Smooth muscle cell (in vitro differentiated cells): ENCODE data around the gene BLNK. TPM values are rescaled to one million over a fixed set of nuclear protein-coding genes. Genes with fewer than 3 reads are reported as not detected.

Experiments used
- DNase-seq: peaks from one replicate; lab custom pipeline; 2025; ENCODE audit not compliant: unreplicated experiment; lab: John Stamatoyannopoulos, UW
- H2AFZ ChIP-seq: fragments of 200-600 bp; sonication (generic); 2 replicates; pipeline ENCODE4 v1.6.0; 2016; ENCODE audit warnings: antibody characterized with exemption, low read depth, mild to moderate bottlenecking
- H3F3A ChIP-seq: fragments of 200-600 bp; sonication (generic); 2 replicates; pipeline ENCODE4 v1.6.0; 2017; ENCODE audit warnings: antibody characterized with exemption, low read depth
- H3K27ac ChIP-seq: fragments of 200-600 bp; sonication (generic); 2 replicates; pipeline ENCODE4 v1.5.1; 2016; ENCODE audit warnings: low read depth, mild to moderate bottlenecking
- H3K27me3 ChIP-seq: fragments of 200-600 bp; sonication (generic); 2 replicates; pipeline ENCODE4 v1.6.1; 2016; ENCODE audit warnings: low read depth, mild to moderate bottlenecking
- H3K36me3 ChIP-seq: fragments of 200-600 bp; sonication (generic); 2 replicates; pipeline ENCODE4 v1.5.1; 2016; ENCODE audit warnings: low read depth
- H3K4me1 ChIP-seq: fragments of 200-600 bp; sonication (generic); 2 replicates; pipeline ENCODE4 v1.5.1; 2016; ENCODE audit warnings: low read depth
- H3K4me2 ChIP-seq: fragments of 200-600 bp; sonication (generic); 2 replicates; pipeline ENCODE4 v1.6.0; 2016; ENCODE audit warnings: mild to moderate bottlenecking
- H3K4me3 ChIP-seq: fragments of 200-600 bp; sonication (generic); 2 replicates; pipeline ENCODE4 v1.5.1; 2016; ENCODE audit warnings: mild to moderate bottlenecking
- H3K79me2 ChIP-seq: fragments of 200-600 bp; sonication (generic); 2 replicates; pipeline ENCODE4 v1.6.0; 2016; ENCODE audit warnings: low read depth, mild to moderate bottlenecking
- H3K9ac ChIP-seq: fragments of 200-600 bp; sonication (generic); 2 replicates; pipeline ENCODE4 v1.6.0; 2016; ENCODE audit warnings: low read depth
- H3K9me3 ChIP-seq: fragments of 200-600 bp; sonication (generic); replicated peaks from 2 replicates; pipeline ENCODE4 v1.5.1; 2016; ENCODE audit warnings: low read depth
- H4K20me1 ChIP-seq: fragments of 200-600 bp; sonication (generic); 2 replicates; pipeline ENCODE4 v1.6.0; 2016; ENCODE audit warnings: low read depth
- WGBS: methylation state at CpG from one replicate; pipeline ENCODE4 v1.1.7; 2016; ENCODE audit warnings: low lambda C conversion rate; 5-methylcytosine and 5-hydroxymethylcytosine counted together
- polyA plus RNA-seq: library from polyadenylated mRNA; unstranded; fragments of >200 nt; fragmentation: Nextera tagmentation; extraction: Ambion mirVana; gene quantifications from 2 replicates; pipeline ENCODE4 v1.2.1, GENCODE V29; 2016
- total RNA-seq: library from RNA; depleted of rRNA; stranded (reverse); fragments of >200 nt; gene quantifications from 2 replicates; pipeline ENCODE4 v1.2.3, GENCODE V29; 2014
- TF ChIP-seq, protein P1 (sequence below): fragments of 200-600 bp; sonication (generic); IDR thresholded peaks from 2 replicates; pipeline ENCODE4 v1.5.1; 2017; ENCODE audit warnings: borderline replicate concordance, mild to moderate bottlenecking, antibody characterized with exemption; ENCODE audit not compliant: insufficient read depth, poor library complexity, severe bottlenecking

The BLNK gene
- total and polyA plus RNA-seq, 2 experiments from 2014 or later = 1.3 to 6.1 TPM

DNA sequence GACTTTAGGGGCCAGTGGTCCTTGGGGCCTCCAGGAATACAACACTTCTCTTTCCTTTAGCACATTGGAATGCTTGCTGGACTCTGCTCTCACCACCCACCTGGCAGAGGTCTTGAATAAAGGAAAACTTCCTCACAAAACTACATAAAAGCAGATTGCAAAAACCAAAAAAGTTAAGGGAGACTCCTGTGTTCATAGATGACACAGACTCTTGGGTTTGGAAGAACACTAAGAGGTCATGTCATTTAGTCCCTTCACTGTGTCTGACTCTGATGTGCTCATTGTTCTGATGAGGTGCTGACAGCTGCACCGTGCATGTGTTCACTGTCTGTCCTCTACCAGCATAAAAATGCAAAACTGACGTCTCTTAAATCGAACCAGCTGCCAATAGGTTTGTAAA is 11.4 kb downstream of the BLNK start:
- Histone ChIP-seq H3K36me3 (no peaks in the 10 kb centered on the region), H3K27me3 (no peaks in the 10 kb centered on the region), H2AFZ (no peak overlapping the region), H3K4me2 (no peak overlapping the region), H3K79me2 (no peaks in the 10 kb centered on the region), H3K27ac (no peak overlapping the region), H4K20me1 (no peaks in the 10 kb centered on the region), H3K9ac (no peak overlapping the region), H3F3A (no peaks in the 10 kb centered on the region), H3K4me3 (no peak overlapping the region), H3K9me3 (no peaks in the 10 kb centered on the region), H3K4me1 (no peaks in the 10 kb centered on the region)
- 76% methylated on average over 3 of the region's 3 CpGs for WGBS
- TF ChIP-seq, protein P1, sequence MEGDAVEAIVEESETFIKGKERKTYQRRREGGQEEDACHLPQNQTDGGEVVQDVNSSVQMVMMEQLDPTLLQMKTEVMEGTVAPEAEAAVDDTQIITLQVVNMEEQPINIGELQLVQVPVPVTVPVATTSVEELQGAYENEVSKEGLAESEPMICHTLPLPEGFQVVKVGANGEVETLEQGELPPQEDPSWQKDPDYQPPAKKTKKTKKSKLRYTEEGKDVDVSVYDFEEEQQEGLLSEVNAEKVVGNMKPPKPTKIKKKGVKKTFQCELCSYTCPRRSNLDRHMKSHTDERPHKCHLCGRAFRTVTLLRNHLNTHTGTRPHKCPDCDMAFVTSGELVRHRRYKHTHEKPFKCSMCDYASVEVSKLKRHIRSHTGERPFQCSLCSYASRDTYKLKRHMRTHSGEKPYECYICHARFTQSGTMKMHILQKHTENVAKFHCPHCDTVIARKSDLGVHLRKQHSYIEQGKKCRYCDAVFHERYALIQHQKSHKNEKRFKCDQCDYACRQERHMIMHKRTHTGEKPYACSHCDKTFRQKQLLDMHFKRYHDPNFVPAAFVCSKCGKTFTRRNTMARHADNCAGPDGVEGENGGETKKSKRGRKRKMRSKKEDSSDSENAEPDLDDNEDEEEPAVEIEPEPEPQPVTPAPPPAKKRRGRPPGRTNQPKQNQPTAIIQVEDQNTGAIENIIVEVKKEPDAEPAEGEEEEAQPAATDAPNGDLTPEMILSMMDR = no peak
- DNase-seq = no peak

DNA sequence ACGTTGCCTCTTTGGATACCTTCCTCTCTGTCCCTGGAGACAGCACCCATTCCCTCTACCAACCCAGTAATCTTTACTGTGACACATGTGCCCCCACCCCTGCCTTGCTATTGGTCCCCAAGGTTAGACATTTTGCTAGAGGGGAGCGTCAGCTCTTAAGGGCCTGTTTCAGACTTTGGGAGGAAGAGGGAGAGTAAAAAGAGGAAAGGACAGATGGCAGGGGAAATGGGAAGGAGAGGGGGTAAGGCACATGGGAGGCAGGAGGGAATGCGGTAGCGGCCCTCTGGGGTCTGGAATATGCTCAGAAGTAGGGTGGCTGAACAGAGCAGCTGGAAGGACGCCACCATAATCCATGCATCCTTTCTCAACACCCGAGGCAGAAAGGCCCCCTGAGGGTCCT is 12.2 kb downstream of the BLNK start:
- Histone ChIP-seq H3K27me3 (no peaks in the 10 kb centered on the region), H3K27ac (no peak overlapping the region), H3K36me3 (no peaks in the 10 kb centered on the region), H3K4me3 (no peak overlapping the region), H3K4me2 (no peak overlapping the region), H3K79me2 (no peaks in the 10 kb centered on the region), H3K4me1 (no peaks in the 10 kb centered on the region), H3K9ac (no peak overlapping the region), H3F3A (no peaks in the 10 kb centered on the region), H4K20me1 (no peaks in the 10 kb centered on the region), H2AFZ (no peak overlapping the region), H3K9me3 (no peaks in the 10 kb centered on the region)
- WGBS = 85% methylated on average over 6 of the region's 6 CpGs
- no peak for DNase-seq
- TF ChIP-seq, protein P1 = no peak

DNA sequence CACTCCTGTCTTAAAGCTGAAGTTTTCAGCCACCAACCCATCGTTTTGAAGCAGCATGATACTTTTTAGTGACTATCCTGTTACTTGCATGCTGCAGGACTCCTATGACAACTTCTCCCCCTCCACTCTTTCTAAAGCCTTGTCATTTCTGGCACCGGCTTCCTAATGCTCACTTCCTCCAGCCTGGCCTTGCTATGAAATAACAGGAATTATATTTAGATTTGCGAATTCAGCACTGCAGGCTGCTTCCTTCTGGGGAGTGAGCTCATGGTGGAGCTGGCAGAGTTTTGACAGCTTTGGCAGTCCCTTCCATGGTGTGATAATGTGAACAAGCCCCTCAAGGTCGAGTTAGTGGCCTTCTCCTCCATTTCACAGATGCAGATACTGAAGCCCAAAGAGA is 13.4 kb downstream of the BLNK start:
- WGBS = 87% methylated on average over 4 of the region's 4 CpGs
- Histone ChIP-seq H3K27ac (no peak overlapping the region), H3K36me3 (no peaks in the 10 kb centered on the region), H2AFZ (no peak overlapping the region), H3K9me3 (no peaks in the 10 kb centered on the region), H3F3A (no peaks in the 10 kb centered on the region), H3K79me2 (no peaks in the 10 kb centered on the region), H3K27me3 (no peaks in the 10 kb centered on the region), H3K4me3 (no peak overlapping the region), H4K20me1 (no peaks in the 10 kb centered on the region), H3K4me1 (no peaks in the 10 kb centered on the region), H3K9ac (no peak overlapping the region), H3K4me2 (no peak overlapping the region)
- TF ChIP-seq, protein P1 = no peak
- no peak for DNase-seq

DNA sequence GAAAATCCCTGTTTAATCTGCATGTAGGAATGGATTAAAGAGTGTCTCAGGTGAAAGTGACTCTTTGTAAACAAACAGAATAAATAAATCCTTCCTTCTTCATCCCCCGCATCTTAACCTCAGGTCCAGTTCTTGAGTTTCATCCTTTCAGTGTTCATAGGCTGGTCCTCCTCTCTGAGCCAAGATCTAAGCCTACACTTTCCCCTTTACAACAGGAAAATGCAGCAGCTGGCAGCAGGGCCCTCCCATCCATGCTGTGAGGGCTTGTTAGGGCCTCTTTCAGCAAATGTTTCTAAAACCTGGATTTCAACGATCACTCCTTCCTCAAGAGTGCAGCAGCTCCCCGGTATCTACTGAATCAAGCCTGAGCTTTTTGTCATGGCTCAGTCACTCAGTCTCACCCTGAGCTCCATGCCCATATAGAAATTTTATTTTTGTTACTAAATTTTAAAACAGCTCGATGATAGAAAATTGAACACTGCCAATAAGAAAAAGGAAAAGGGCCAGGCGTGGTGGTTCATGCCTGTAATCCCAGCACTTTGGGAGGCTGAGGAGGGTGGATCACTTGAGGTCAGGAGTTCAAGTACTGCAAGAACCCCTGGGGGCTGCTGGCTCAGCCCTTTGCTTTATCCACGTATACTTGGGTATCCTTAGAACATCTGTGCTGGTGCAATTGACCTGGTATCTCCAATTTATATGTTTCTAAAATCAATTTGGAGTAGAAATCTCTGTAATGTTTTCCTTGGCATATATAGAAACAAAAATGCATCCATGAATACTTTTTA is 15.6 kb downstream of the BLNK start:
- no peaks in the 10 kb centered on the region for H3K36me3 ChIP-seq
- H2AFZ ChIP-seq = no peak overlapping the region
- TF ChIP-seq, protein P1 = no peak
- no peaks in the 10 kb centered on the region for H4K20me1 ChIP-seq
- no peaks in the 10 kb centered on the region for H3K79me2 ChIP-seq
- 70% methylated on average over 6 of the region's 6 CpGs for WGBS
- H3K9ac ChIP-seq = no peak overlapping the region
- H3K27ac ChIP-seq = no peak overlapping the region
- no peak overlapping the region for H3K4me3 ChIP-seq
- H3K27me3 ChIP-seq = no peaks in the 10 kb centered on the region
- H3F3A ChIP-seq = no peaks in the 10 kb centered on the region
- H3K4me2 ChIP-seq = no peak overlapping the region
- no peak for DNase-seq
- H3K4me1 ChIP-seq = no peaks in the 10 kb centered on the region
- H3K9me3 ChIP-seq = no peaks in the 10 kb centered on the region
